Heart left ventricle (tissue), 13 donors: ENCODE data around the gene PPP2R2D.

Experiments
- POLR2A ChIP-seq, 2 donors: fragments of 450-650 bp; IDR thresholded peaks; one replicate each; pipeline ENCODE4 v1.6.1; 2017; ENCODE audit warnings: antibody characterized with exemption in 2 of 2, mild to moderate bottlenecking in 2 of 2, moderate library complexity in 2 of 2
- TF ChIP-seq, protein P1 (sequence below), 12 donors: fragments of 200-600 bp; sonication (generic) in 4 of 12; IDR thresholded peaks; one replicate each; pipeline versions ENCODE4 v1.5.0 to v1.8.0; 2018 to 2022; ENCODE audit warnings: antibody characterized with exemption in 12 of 12, mild to moderate bottlenecking in 5 of 12
- donor health status: ischemic (EF 13 %, LVEDD 7.1; RV severe dilation, severe dysfunction).
- donor health status: DM: no; HTN: yes; CAD: no.
- donor health status: DM: no; HTN: no; CAD: no.
- donor health status: ischemic (EF 25% LVEDD 6.9; RV normal size, moderate dysfunction).
- donor health status: ischemic (EF 25% LVEDD 5.7; RV mildly dilated, moderate dysfunction).
- donor health status: ischemic (EF 35%, LVEDD 5.7; RV mildly dilated, moderate dysfunction).
- donor health status: nonischemic (EF 11% LVEDD 7.7; RV severe dilation, severe dysfunction).
- donor health status: DM: yes; HTN: yes; CAD: no.
- donor health status: PGD.
- donor health status: ischemic (EF 29% LVEDD 5.4; RV normal size, mild dysfunction).
- donor health status: nonischemic (EF 23%, LVEDD 6.1; RV moderate dilation, normal function).

DNA sequence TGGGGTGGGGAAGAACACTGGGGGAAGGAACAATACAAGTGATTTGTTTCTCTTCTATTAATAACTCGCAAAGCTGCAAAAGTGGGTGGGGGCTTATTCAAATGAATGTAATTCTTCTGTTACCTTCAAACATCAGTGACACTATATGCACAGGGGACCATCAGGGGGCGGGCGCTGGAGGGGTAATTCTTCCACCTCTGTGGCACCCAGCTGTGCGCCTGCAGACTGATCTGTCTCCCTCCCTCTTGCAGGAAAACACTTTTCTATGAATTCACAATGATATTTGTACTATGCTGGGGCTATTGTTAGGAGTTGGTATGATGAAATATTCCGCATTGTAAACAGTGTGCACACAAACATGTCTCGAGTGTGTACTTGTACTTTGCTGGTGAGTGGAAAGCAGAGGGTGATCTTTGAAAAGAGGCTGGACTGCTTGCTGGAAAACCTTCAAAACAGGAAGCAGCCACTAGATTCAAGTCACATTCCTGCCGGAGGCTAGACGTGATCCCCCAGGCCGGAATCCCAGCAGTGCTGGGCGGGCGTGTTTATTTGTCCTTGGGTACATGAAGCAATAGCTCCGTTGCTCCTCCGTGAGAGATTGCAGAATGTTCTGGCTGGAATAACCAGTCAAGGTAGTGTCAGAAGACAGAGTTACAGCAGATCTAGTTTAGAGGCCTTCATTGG lies 96.7 kb downstream of the PPP2R2D start:
- no peak for TF ChIP-seq POLR2A (IDR thresholded peaks at IDR 0.05)
- TF ChIP-seq, protein P1, sequence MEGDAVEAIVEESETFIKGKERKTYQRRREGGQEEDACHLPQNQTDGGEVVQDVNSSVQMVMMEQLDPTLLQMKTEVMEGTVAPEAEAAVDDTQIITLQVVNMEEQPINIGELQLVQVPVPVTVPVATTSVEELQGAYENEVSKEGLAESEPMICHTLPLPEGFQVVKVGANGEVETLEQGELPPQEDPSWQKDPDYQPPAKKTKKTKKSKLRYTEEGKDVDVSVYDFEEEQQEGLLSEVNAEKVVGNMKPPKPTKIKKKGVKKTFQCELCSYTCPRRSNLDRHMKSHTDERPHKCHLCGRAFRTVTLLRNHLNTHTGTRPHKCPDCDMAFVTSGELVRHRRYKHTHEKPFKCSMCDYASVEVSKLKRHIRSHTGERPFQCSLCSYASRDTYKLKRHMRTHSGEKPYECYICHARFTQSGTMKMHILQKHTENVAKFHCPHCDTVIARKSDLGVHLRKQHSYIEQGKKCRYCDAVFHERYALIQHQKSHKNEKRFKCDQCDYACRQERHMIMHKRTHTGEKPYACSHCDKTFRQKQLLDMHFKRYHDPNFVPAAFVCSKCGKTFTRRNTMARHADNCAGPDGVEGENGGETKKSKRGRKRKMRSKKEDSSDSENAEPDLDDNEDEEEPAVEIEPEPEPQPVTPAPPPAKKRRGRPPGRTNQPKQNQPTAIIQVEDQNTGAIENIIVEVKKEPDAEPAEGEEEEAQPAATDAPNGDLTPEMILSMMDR (IDR thresholded peaks at IDR 0.05), result no peak
